K562 (cell line): ENCODE data around the gene SERPINA3. TPM values are rescaled to one million over a fixed set of nuclear protein-coding genes. Genes with fewer than 3 reads are reported as not detected.

Experiments used
- polyA plus RNA-seq, 8 experiments: library from polyadenylated mRNA; depleted of rRNA in 4 of 8; stranded (reverse) in 5 of 8; unstranded in 3 of 8; fragments of >200 nt; fragmentation: Nextera tagmentation in 2 of 8; fragmentation: Illumina TruSeq in 1 of 8; extraction: Ambion mirVana in 2 of 8; extraction: Trizol in 1 of 8; gene quantifications; 2 replicates each; pipeline versions ENCODE4 v1.2.1 to v1.2.3, GENCODE V29; 2011 to 2014; ENCODE audit warnings: inconsistent platforms in 1 of 8, missing spikeins in 1 of 8
- total RNA-seq, 7 experiments: library from RNA; depleted of rRNA in 6 of 7; stranded (reverse); fragments of >200 nt in 6 of 7; fragmentation: Illumina TruSeq in 2 of 7; extraction: Trizol in 2 of 7; gene quantifications; 2 replicates each; pipeline versions ENCODE4 v1.2.1 to v1.2.3, GENCODE V29; 2011 to 2021; ENCODE audit warnings: low replicate concordance in 1 of 7
- TF ChIP-seq, protein P1 (sequence below): fragments of 450-650 bp; IDR thresholded peaks from 2 replicates; pipeline ENCODE4 v1.6.1; 2016; ENCODE audit warnings: mild to moderate bottlenecking, moderate library complexity

The SERPINA3 gene
- total and polyA plus RNA-seq, 9 of the 15 experiments (the other 6 are each of a cell fraction or from before 2014, with no cell fraction given), result 2.3 TPM; not detected in 8

DNA sequence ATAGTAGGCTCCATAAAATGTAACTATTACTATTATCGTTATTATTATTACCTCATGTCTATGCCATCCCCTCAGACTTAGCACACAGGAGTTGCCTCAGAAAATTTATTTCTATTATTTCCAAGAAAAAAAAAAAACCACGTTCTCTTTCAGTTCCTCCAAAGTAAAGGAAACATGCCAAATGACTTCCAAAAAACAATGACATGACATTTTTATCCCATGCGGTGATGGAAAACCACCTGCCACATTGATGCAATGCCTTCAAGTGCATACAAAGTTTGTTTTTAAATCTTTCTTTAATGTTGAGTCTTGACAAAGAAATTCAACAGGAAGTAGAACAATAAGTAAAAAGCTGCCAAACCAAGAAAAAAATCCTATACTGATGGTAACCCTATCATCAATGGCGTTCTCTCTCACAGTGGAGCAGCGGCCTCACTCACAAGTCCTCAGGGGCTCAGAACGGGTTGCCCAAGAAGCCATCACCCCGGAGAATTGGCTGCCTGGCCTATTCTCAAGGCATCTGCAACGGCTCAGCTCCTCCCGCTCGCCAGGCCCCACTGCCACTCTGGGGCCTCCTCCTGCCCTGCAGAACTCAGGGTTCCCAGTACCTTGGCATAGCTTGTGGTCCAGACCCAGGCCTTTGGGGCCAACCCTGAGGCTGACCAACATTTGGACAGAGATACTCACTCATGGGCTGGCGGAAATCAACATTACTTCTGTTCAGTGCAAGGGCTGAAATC lies 51.9 kb downstream of the SERPINA3 start (continued):
- TF ChIP-seq, protein P1, sequence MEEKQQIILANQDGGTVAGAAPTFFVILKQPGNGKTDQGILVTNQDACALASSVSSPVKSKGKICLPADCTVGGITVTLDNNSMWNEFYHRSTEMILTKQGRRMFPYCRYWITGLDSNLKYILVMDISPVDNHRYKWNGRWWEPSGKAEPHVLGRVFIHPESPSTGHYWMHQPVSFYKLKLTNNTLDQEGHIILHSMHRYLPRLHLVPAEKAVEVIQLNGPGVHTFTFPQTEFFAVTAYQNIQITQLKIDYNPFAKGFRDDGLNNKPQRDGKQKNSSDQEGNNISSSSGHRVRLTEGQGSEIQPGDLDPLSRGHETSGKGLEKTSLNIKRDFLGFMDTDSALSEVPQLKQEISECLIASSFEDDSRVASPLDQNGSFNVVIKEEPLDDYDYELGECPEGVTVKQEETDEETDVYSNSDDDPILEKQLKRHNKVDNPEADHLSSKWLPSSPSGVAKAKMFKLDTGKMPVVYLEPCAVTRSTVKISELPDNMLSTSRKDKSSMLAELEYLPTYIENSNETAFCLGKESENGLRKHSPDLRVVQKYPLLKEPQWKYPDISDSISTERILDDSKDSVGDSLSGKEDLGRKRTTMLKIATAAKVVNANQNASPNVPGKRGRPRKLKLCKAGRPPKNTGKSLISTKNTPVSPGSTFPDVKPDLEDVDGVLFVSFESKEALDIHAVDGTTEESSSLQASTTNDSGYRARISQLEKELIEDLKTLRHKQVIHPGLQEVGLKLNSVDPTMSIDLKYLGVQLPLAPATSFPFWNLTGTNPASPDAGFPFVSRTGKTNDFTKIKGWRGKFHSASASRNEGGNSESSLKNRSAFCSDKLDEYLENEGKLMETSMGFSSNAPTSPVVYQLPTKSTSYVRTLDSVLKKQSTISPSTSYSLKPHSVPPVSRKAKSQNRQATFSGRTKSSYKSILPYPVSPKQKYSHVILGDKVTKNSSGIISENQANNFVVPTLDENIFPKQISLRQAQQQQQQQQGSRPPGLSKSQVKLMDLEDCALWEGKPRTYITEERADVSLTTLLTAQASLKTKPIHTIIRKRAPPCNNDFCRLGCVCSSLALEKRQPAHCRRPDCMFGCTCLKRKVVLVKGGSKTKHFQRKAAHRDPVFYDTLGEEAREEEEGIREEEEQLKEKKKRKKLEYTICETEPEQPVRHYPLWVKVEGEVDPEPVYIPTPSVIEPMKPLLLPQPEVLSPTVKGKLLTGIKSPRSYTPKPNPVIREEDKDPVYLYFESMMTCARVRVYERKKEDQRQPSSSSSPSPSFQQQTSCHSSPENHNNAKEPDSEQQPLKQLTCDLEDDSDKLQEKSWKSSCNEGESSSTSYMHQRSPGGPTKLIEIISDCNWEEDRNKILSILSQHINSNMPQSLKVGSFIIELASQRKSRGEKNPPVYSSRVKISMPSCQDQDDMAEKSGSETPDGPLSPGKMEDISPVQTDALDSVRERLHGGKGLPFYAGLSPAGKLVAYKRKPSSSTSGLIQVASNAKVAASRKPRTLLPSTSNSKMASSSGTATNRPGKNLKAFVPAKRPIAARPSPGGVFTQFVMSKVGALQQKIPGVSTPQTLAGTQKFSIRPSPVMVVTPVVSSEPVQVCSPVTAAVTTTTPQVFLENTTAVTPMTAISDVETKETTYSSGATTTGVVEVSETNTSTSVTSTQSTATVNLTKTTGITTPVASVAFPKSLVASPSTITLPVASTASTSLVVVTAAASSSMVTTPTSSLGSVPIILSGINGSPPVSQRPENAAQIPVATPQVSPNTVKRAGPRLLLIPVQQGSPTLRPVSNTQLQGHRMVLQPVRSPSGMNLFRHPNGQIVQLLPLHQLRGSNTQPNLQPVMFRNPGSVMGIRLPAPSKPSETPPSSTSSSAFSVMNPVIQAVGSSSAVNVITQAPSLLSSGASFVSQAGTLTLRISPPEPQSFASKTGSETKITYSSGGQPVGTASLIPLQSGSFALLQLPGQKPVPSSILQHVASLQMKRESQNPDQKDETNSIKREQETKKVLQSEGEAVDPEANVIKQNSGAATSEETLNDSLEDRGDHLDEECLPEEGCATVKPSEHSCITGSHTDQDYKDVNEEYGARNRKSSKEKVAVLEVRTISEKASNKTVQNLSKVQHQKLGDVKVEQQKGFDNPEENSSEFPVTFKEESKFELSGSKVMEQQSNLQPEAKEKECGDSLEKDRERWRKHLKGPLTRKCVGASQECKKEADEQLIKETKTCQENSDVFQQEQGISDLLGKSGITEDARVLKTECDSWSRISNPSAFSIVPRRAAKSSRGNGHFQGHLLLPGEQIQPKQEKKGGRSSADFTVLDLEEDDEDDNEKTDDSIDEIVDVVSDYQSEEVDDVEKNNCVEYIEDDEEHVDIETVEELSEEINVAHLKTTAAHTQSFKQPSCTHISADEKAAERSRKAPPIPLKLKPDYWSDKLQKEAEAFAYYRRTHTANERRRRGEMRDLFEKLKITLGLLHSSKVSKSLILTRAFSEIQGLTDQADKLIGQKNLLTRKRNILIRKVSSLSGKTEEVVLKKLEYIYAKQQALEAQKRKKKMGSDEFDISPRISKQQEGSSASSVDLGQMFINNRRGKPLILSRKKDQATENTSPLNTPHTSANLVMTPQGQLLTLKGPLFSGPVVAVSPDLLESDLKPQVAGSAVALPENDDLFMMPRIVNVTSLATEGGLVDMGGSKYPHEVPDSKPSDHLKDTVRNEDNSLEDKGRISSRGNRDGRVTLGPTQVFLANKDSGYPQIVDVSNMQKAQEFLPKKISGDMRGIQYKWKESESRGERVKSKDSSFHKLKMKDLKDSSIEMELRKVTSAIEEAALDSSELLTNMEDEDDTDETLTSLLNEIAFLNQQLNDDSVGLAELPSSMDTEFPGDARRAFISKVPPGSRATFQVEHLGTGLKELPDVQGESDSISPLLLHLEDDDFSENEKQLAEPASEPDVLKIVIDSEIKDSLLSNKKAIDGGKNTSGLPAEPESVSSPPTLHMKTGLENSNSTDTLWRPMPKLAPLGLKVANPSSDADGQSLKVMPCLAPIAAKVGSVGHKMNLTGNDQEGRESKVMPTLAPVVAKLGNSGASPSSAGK, result no peak
